K562 (cell line): ENCODE results near the gene SLIRP. TPM values are rescaled to one million over a fixed set of nuclear protein-coding genes. Genes with fewer than 3 reads are reported as not detected.

Experiments
- ATF3 ChIP-seq, 2 experiments: fragments of 450-650 bp in 1 of 2; sonication (generic) in 1 of 2; formaldehyde crosslinking in 1 of 2; IDR thresholded peaks in 1 of 2; conservative IDR thresholded peaks in 1 of 2; 2 replicates each; pipeline versions ENCODE4 v1.6.1 to v1.8.1; 2016 to 2023; ENCODE audit warnings: mild to moderate bottlenecking in 2 of 2, moderate library complexity in 2 of 2, inconsistent platforms in 1 of 2, missing genetic modification reagents in 1 of 2
- BCOR ChIP-seq: fragments of 450-650 bp; IDR thresholded peaks from 2 replicates; pipeline ENCODE4 v1.6.1; 2016
- BRD4 ChIP-seq: fragments of 200-600 bp; sonication (generic); IDR thresholded peaks from 2 replicates; pipeline ENCODE4 v1.6.1; 2017; ENCODE audit warnings: inconsistent platforms
- CBX8 ChIP-seq: fragments of 200-600 bp; sonication (generic); IDR thresholded peaks from 2 replicates; pipeline ENCODE4 v1.6.1; 2012; ENCODE audit warnings: borderline replicate concordance, mixed run types, low read depth, mild to moderate bottlenecking, moderate library complexity, mixed read lengths, low read length, control low read depth, inconsistent platforms; ENCODE audit not compliant: poor library complexity, severe bottlenecking; ENCODE audit errors: extremely low read depth
- EP300 ChIP-seq: IDR thresholded peaks from 2 replicates; pipeline ENCODE4 v1.6.1; 2012; ENCODE audit warnings: low read length, improper control_type of control experiment
- ESRRB ChIP-seq: fragments of 250-450 bp; sonication (Bioruptor Pico); IDR thresholded peaks from 2 replicates; pipeline ENCODE4 v1.5.0; 2020; ENCODE audit warnings: mild to moderate bottlenecking, moderate library complexity, borderline replicate concordance
- HNRNPLL ChIP-seq: fragments of 200-400 bp; formaldehyde crosslinking; IDR thresholded peaks from 2 replicates; pipeline ENCODE4 v1.6.1; 2017; ENCODE audit warnings: low read length, low read depth, mild to moderate bottlenecking; ENCODE audit not compliant: poor library complexity, severe bottlenecking
- KLF16 ChIP-seq: IDR thresholded peaks from 2 replicates; pipeline ENCODE4 v1.6.1; 2016; ENCODE audit warnings: antibody characterized with exemption
- MAFF ChIP-seq: IDR thresholded peaks from 2 replicates; pipeline ENCODE4 v1.6.1; 2012; ENCODE audit warnings: low read length, improper control_type of control experiment
- MAFK ChIP-seq: IDR thresholded peaks from 2 replicates; pipeline ENCODE4 v1.6.1; 2011; ENCODE audit warnings: low read length, improper control_type of control experiment
- MCM5 ChIP-seq: fragments of 450-650 bp; IDR thresholded peaks from 2 replicates; pipeline ENCODE4 v1.6.1; 2016; ENCODE audit warnings: low read depth
- MTA1 ChIP-seq: fragments of 450-650 bp; IDR thresholded peaks from 2 replicates; pipeline ENCODE4 v1.6.1; 2017; ENCODE audit warnings: borderline replicate concordance
- NFRKB ChIP-seq: fragments of 450-650 bp; IDR thresholded peaks from 2 replicates; pipeline ENCODE4 v1.6.1; 2016; ENCODE audit warnings: low read depth
- PYGO2 ChIP-seq: fragments of 450-650 bp; IDR thresholded peaks from 2 replicates; pipeline ENCODE4 v1.6.1; 2016; ENCODE audit warnings: mild to moderate bottlenecking, missing genetic modification characterization, moderate library complexity, missing compliant biosample characterization
- SAFB ChIP-seq: fragments of 200-400 bp; formaldehyde crosslinking; IDR thresholded peaks from 2 replicates; pipeline ENCODE4 v1.6.1; 2017; ENCODE audit warnings: low read depth, low read length, borderline replicate concordance
- SMC3 ChIP-seq: conservative IDR thresholded peaks from 2 replicates; pipeline ENCODE4 v1.6.1; 2011; ENCODE audit warnings: low read depth, low read length, improper control_type of control experiment; ENCODE audit not compliant: insufficient read depth
- SOX6 ChIP-seq: fragments of 450-650 bp; IDR thresholded peaks from 2 replicates; pipeline ENCODE4 v1.6.1; 2014; ENCODE audit warnings: mild to moderate bottlenecking
- SRF ChIP-seq, 2 experiments: fragments of 250-450, 450-650 bp in 1 of 2; sonication (Bioruptor Pico) in 1 of 2; sonication (generic) in 1 of 2; formaldehyde crosslinking; IDR thresholded peaks; 2 replicates each; pipeline versions ENCODE4 v1.5.0 to v1.5.1; 2020 to 2022; ENCODE audit warnings: mild to moderate bottlenecking in 1 of 2, missing genetic modification reagents in 1 of 2
- SRSF7 ChIP-seq: fragments of 200-400 bp; formaldehyde crosslinking; optimal IDR thresholded peaks from 2 replicates; pipeline ENCODE3; 2017; ENCODE audit warnings: mild to moderate bottlenecking, low read depth, low read length
- TFAM ChIP-seq: fragments of 250-450 bp; sonication (Bioruptor Pico); conservative IDR thresholded peaks from 2 replicates; pipeline ENCODE4 v1.5.0; 2021; ENCODE audit warnings: mild to moderate bottlenecking, moderate library complexity
- THAP12 ChIP-seq: fragments of 250-450 bp; sonication (Bioruptor Pico); IDR thresholded peaks from 2 replicates; pipeline ENCODE4 v1.9.0; 2021; ENCODE audit warnings: mild to moderate bottlenecking, inconsistent platforms
- ZFPM2 ChIP-seq: fragments of 250-450 bp; sonication (Bioruptor Pico); IDR thresholded peaks from 2 replicates; pipeline ENCODE4 v1.5.1; 2022; ENCODE audit warnings: mild to moderate bottlenecking
- ZFX ChIP-seq: sonication (generic); formaldehyde crosslinking; IDR thresholded peaks from 2 replicates; pipeline ENCODE4 v1.8.0; 2022; ENCODE audit warnings: mild to moderate bottlenecking, missing genetic modification reagents, moderate library complexity
- ZKSCAN1 ChIP-seq: fragments of 150-350 bp; IDR thresholded peaks from 2 replicates; pipeline ENCODE4 v1.6.1; 2016; ENCODE audit warnings: low read depth, low read length
- ZNF121 ChIP-seq: sonication (generic); formaldehyde crosslinking; conservative IDR thresholded peaks from 2 replicates; pipeline ENCODE4 v1.8.0; 2022; ENCODE audit warnings: missing genetic modification reagents
- ZNF134 ChIP-seq: fragments of 250-450 bp; sonication (Bioruptor Pico); conservative IDR thresholded peaks from 2 replicates; pipeline ENCODE4 v1.4.0; 2020
- ZNF282 ChIP-seq: sonication (generic); formaldehyde crosslinking; IDR thresholded peaks from 2 replicates; pipeline ENCODE4 v1.8.1; 2023; ENCODE audit warnings: missing genetic modification reagents
- ZNF3 ChIP-seq: fragments of 250-450 bp; sonication (Bioruptor Pico); IDR thresholded peaks from 2 replicates; pipeline ENCODE4 v1.5.0; 2021; ENCODE audit warnings: mild to moderate bottlenecking, moderate library complexity
- polyA plus RNA-seq, 8 experiments: library from polyadenylated mRNA; depleted of rRNA in 4 of 8; stranded (reverse) in 5 of 8; unstranded in 3 of 8; fragments of >200 nt; fragmentation: Nextera tagmentation in 2 of 8; fragmentation: Illumina TruSeq in 1 of 8; extraction: Ambion mirVana in 2 of 8; extraction: Trizol in 1 of 8; gene quantifications; 2 replicates each; pipeline versions ENCODE4 v1.2.1 to v1.2.3, GENCODE V29; 2011 to 2014; ENCODE audit warnings: inconsistent platforms in 1 of 8, missing spikeins in 1 of 8
- total RNA-seq, 7 experiments: library from RNA; depleted of rRNA in 6 of 7; stranded (reverse); fragments of >200 nt in 6 of 7; fragmentation: Illumina TruSeq in 2 of 7; extraction: Trizol in 2 of 7; gene quantifications; 2 replicates each; pipeline versions ENCODE4 v1.2.1 to v1.2.3, GENCODE V29; 2011 to 2021; ENCODE audit warnings: low replicate concordance in 1 of 7

SLIRP gene
- total and polyA plus RNA-seq, 9 of the 15 experiments (the other 6 are each of a cell fraction or from before 2014, with no cell fraction given): 251 to 1,905 (median 491) TPM

GRCh38 chr14:77707724-77708408 lies at the start of gene SLIRP, which contains the start of gene ALKBH1 (continued):
- no peak for TF ChIP-seq MAFK
- no peak for TF ChIP-seq PYGO2 (tag)
- TF ChIP-seq ZNF3: no peak
- peak; percentile 58 for TF ChIP-seq ZFX (CRISPR knock-in tag)
- no peak for TF ChIP-seq SRF (CRISPR knock-in tag; IDR thresholded peaks at IDR 0.05)
- no peak for TF ChIP-seq MCM5
- TF ChIP-seq ZKSCAN1: no peak
- no peak for TF ChIP-seq MTA1
- TF ChIP-seq ZNF134: no peak
- peak; percentile 84 for TF ChIP-seq NFRKB
- TF ChIP-seq TFAM (CRISPR knock-in tag): no peak
- no peak for TF ChIP-seq BRD4
- no peak for TF ChIP-seq CBX8
- TF ChIP-seq THAP12 (CRISPR knock-in tag): no peak
- TF ChIP-seq ATF3 (IDR thresholded peaks at IDR 0.05): no peak
- TF ChIP-seq ATF3 (CRISPR knock-in tag; conservative IDR thresholded peaks at IDR 0.05): 0 out of 2 replicates have a peak, but pooled peaks have one; percentile 22
- no peak for TF ChIP-seq KLF16
- TF ChIP-seq ZFPM2: no peak
- peak; percentile 13; the same call in 1 of the 2 replicates for TF ChIP-seq SOX6
- no peak for TF ChIP-seq MAFF
- TF ChIP-seq SRSF7: no peak
- no peak for TF ChIP-seq SMC3
- no peak for TF ChIP-seq ZNF121
- TF ChIP-seq SAFB: no peak
- no peak for TF ChIP-seq EP300
- TF ChIP-seq BCOR: no peak
- no peak for TF ChIP-seq ESRRB (CRISPR knock-in tag)
- no peak for TF ChIP-seq HNRNPLL
- no peak for TF ChIP-seq ZNF282
